ENCODE data around the gene ARID5A. TPM values are rescaled to one million over a fixed set of nuclear protein-coding genes. Genes with fewer than 3 reads are reported as not detected.

Gene ARID5A
- total and polyA plus RNA-seq, 10 of the 15 experiments (the other 5 are each of a cell fraction or from before 2014, with no cell fraction given): 0.76 to 87.1 (median 37.6) TPM

DNA sequence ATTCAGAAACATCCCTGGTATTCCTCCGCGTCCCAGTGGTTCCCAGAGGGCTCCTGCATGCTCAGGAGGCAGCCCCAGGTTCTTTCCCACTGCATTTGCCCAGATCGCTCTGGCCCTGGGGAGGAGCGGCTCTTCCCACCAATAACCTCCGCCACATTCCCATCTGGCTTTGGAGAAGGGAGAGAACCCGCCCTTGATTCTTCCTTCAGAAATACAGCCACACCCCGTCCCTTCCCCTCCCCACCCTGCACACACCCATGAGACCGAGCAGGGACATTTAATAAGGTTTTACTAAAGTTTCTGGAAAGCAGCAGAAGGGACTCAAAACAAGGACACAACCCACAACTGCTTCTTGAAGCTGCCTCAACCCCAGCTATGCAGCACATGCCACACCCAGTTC is 21.9 kb downstream of the ARID5A start:
- no peaks in the 10 kb centered on the region for H4K20me1 ChIP-seq (ENCODE audit: control insufficient read depth, insufficient read depth)
- no peak for DNase-seq (ENCODE audit: low read depth, low spot score)
- H3K27me3 ChIP-seq (replicated peaks in 1 of 2; ENCODE audit: control insufficient read depth in 2 of 2, insufficient read depth in 2 of 2, low read length in 1 of 2): no peaks in the 10 kb centered on the region
- ChIA-PET SMC1A (ENCODE audit: uncharacterized antibody, unreplicated experiment) (no interaction called here), RAD21 (ENCODE audit: unreplicated experiment) (no interaction called here), POLR2A (interaction anchor here (0.5 to 0.6 kb wide), 2 partner anchors 18 to 72 kb away, joined by 3 read pairs; no protein-coding TSS in a partner anchor), CTCF (interaction anchor here (1.4 kb wide), 1 partner anchor 151 kb away, joined by 5 read pairs; no protein-coding TSS in a partner anchor)
- no peak for FAIRE-seq
- no peak overlapping the region for H3K9ac ChIP-seq (ENCODE audit: control insufficient read depth, insufficient read depth, low read length)
- no peaks in the 10 kb centered on the region for H3K9me3 ChIP-seq (replicated peaks; ENCODE audit: control insufficient read depth, insufficient read depth, low read length)
- intact Hi-C loops (cut with micrococcal nuclease; ENCODE audit: unreplicated experiment) (no loop called here), in situ Hi-C loops (cut with MboI) (no loop called here)
- H3K36me3 ChIP-seq (ENCODE audit: control insufficient read depth in 2 of 2, insufficient read depth in 2 of 2, low read length in 1 of 2): peaks cover 0 to under 1% of the 10 kb centered on the region in 2 experiments; a peak in 1 of 4 replicates
- TF ChIP-seq, protein P1, sequence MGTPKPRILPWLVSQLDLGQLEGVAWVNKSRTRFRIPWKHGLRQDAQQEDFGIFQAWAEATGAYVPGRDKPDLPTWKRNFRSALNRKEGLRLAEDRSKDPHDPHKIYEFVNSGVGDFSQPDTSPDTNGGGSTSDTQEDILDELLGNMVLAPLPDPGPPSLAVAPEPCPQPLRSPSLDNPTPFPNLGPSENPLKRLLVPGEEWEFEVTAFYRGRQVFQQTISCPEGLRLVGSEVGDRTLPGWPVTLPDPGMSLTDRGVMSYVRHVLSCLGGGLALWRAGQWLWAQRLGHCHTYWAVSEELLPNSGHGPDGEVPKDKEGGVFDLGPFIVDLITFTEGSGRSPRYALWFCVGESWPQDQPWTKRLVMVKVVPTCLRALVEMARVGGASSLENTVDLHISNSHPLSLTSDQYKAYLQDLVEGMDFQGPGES (IDR thresholded peaks at IDR 0.05): no peak
- TF ChIP-seq RAD21 (IDR thresholded peaks at IDR 0.05; ENCODE audit: insufficient read depth, low read depth, low read length): no peak
- TF ChIP-seq SRF (IDR thresholded peaks at IDR 0.05; ENCODE audit: low read depth in 2 of 2, low read length in 2 of 2): no peak
- no peak for TF ChIP-seq POLR2A (IDR thresholded peaks at IDR 0.05; ENCODE audit: low read depth, low read length)
- no peak for TF ChIP-seq SMC3 (IDR thresholded peaks at IDR 0.05; ENCODE audit: borderline replicate concordance, low read length)
- TF ChIP-seq ZNF622 (IDR thresholded peaks at IDR 0.05): no peak
- no peak for TF ChIP-seq KAT2A (conservative IDR thresholded peaks at IDR 0.05; ENCODE audit: control insufficient read depth, low read depth, low read length)
- TF ChIP-seq STAT3 (IDR thresholded peaks at IDR 0.05; ENCODE audit: low read depth, low read length): no peak
- no peak for TF ChIP-seq ZNF24 (IDR thresholded peaks at IDR 0.05)
- TF ChIP-seq IKZF2 (IDR thresholded peaks at IDR 0.05): no peak
- TF ChIP-seq CEBPB (IDR thresholded peaks at IDR 0.05; ENCODE audit: borderline replicate concordance in 1 of 2, low read depth in 2 of 2, low read length in 2 of 2): no peak
- TF ChIP-seq, protein P2, sequence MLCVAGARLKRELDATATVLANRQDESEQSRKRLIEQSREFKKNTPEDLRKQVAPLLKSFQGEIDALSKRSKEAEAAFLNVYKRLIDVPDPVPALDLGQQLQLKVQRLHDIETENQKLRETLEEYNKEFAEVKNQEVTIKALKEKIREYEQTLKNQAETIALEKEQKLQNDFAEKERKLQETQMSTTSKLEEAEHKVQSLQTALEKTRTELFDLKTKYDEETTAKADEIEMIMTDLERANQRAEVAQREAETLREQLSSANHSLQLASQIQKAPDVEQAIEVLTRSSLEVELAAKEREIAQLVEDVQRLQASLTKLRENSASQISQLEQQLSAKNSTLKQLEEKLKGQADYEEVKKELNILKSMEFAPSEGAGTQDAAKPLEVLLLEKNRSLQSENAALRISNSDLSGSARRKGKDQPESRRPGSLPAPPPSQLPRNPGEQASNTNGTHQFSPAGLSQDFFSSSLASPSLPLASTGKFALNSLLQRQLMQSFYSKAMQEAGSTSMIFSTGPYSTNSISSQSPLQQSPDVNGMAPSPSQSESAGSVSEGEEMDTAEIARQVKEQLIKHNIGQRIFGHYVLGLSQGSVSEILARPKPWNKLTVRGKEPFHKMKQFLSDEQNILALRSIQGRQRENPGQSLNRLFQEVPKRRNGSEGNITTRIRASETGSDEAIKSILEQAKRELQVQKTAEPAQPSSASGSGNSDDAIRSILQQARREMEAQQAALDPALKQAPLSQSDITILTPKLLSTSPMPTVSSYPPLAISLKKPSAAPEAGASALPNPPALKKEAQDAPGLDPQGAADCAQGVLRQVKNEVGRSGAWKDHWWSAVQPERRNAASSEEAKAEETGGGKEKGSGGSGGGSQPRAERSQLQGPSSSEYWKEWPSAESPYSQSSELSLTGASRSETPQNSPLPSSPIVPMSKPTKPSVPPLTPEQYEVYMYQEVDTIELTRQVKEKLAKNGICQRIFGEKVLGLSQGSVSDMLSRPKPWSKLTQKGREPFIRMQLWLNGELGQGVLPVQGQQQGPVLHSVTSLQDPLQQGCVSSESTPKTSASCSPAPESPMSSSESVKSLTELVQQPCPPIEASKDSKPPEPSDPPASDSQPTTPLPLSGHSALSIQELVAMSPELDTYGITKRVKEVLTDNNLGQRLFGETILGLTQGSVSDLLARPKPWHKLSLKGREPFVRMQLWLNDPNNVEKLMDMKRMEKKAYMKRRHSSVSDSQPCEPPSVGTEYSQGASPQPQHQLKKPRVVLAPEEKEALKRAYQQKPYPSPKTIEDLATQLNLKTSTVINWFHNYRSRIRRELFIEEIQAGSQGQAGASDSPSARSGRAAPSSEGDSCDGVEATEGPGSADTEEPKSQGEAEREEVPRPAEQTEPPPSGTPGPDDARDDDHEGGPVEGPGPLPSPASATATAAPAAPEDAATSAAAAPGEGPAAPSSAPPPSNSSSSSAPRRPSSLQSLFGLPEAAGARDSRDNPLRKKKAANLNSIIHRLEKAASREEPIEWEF (IDR thresholded peaks at IDR 0.05; ENCODE audit: insufficient replicate concordance, low read depth, low read length): no peak
- no peak for TF ChIP-seq YY1 (IDR thresholded peaks at IDR 0.05; ENCODE audit: low read depth, low read length)
- TF ChIP-seq EED (IDR thresholded peaks at IDR 0.05; ENCODE audit: low read depth): no peak
- TF ChIP-seq, protein P3, sequence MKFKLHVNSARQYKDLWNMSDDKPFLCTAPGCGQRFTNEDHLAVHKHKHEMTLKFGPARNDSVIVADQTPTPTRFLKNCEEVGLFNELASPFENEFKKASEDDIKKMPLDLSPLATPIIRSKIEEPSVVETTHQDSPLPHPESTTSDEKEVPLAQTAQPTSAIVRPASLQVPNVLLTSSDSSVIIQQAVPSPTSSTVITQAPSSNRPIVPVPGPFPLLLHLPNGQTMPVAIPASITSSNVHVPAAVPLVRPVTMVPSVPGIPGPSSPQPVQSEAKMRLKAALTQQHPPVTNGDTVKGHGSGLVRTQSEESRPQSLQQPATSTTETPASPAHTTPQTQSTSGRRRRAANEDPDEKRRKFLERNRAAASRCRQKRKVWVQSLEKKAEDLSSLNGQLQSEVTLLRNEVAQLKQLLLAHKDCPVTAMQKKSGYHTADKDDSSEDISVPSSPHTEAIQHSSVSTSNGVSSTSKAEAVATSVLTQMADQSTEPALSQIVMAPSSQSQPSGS (IDR thresholded peaks at IDR 0.05; ENCODE audit: low read length): no peak
- TF ChIP-seq RCOR1 (conservative IDR thresholded peaks at IDR 0.05; ENCODE audit: low read depth, low read length): no peak
- no peak for TF ChIP-seq KDM1A (IDR thresholded peaks at IDR 0.05; ENCODE audit: borderline replicate concordance)
- TF ChIP-seq CREB1 (IDR thresholded peaks at IDR 0.05; ENCODE audit: low read depth): no peak
- TF ChIP-seq SIX5 (IDR thresholded peaks at IDR 0.05; ENCODE audit: low read depth, low read length, severe bottlenecking): no peak
- H3K4me2 ChIP-seq (ENCODE audit: control insufficient read depth, insufficient read depth): no peak overlapping the region
- H3K27ac ChIP-seq (ENCODE audit: control insufficient read depth, insufficient read depth): no peak overlapping the region
- H3K4me3 ChIP-seq: no peak overlapping the region
- no peaks in the 10 kb centered on the region for H3K4me1 ChIP-seq (ENCODE audit: control insufficient read depth, insufficient read depth, low read length)
- no peak for ATAC-seq
- 67% methylated on average over 8 of the region's 8 CpGs for WGBS (ENCODE audit: insufficient coverage, insufficient replicate concordance, low lambda C conversion rate, missing lambda C conversion rate)
- H2AFZ ChIP-seq (ENCODE audit: control insufficient read depth, low read depth, low read length): no peak overlapping the region
- BruUV-seq (replicated peaks): no TSS peak
- H3K79me2 ChIP-seq (ENCODE audit: control insufficient read depth, insufficient read depth, low read length): no peaks in the 10 kb centered on the region

Measured in GM12878 (cell line).